Pancreas (tissue), 10 donors: ENCODE data around the gene AP5S1. TPM values are rescaled to one million over a fixed set of nuclear protein-coding genes. Genes with fewer than 3 reads are reported as not detected.

Experiments used
- ATAC-seq, 4 donors: fragments of 200-7000 bp; cut with Tn5 transposase; one replicate each; pipeline versions ENCODE4 v1.8.0 to v1.9.1; 2020; ENCODE audit warnings: mild to moderate bottlenecking in 4 of 4, moderate library complexity in 4 of 4
- DNase-seq, 6 donors: peaks; one replicate each; pipeline ENCODE4 v3.0.0-alpha.2; 2020
- FAIRE-seq: peaks from 2 replicates; lab custom pipeline; 2012; peaks lifted over from hg19 to GRCh38; lab: Jason Lieb, UNC
- H3K27ac ChIP-seq, 4 donors: fragments of 200-600 bp; sonication (generic); 1 replicate in 3 of 4; 2 replicates in 1 of 4; pipeline versions ENCODE4 v1.5.0 to v1.8.0; 2020
- H3K27me3 ChIP-seq, 4 donors: fragments of 200-600 bp; one replicate each; pipeline ENCODE4 v1.8.0; 2021
- H3K36me3 ChIP-seq, 3 donors: fragments of 200-600 bp; sonication (generic) in 1 of 3; one replicate each; pipeline versions ENCODE4 v1.5.0 to v1.8.0; 2020 to 2021
- H3K4me1 ChIP-seq, 3 donors: fragments of 200-600 bp; one replicate each; pipeline ENCODE4 v1.8.0; 2021
- H3K4me3 ChIP-seq, 4 donors: fragments of 200-600 bp; sonication (generic) in 2 of 4; one replicate each; pipeline versions ENCODE4 v1.5.0 to v1.8.0; 2020 to 2021
- H3K9me3 ChIP-seq, 4 donors: fragments of 200-600 bp; one replicate each; pipeline ENCODE4 v1.8.0; 2021
- CTCF ChIP-seq, 4 donors: fragments of 200-600 bp; sonication (generic) in 3 of 4; IDR thresholded peaks; one replicate each; pipeline versions ENCODE4 v1.5.0 to v1.8.0; 2021; ENCODE audit warnings: antibody characterized with exemption in 4 of 4
- WGBS, 2 donors: extraction: QIAGEN DNeasy Blood & Tissue Kit; methylation state at CpG; one replicate each; pipeline ENCODE4 v1.1.7; 2013; 5-methylcytosine and 5-hydroxymethylcytosine counted together
- intact Hi-C, 3 donors: fragments of 100-400 bp; cut with DNase I; formaldehyde crosslinking; loops; one replicate each; pipeline versions ENCODE4 v1.11.1 to v1.14.2; 2022
- polyA plus RNA-seq, 2 donors: library from polyadenylated mRNA; stranded (reverse); fragments of 200-250 nt; gene quantifications; one replicate each; pipeline ENCODE4 v1.2.3, GENCODE V29; 2013
- total RNA-seq, 6 donors: library from RNA; stranded (reverse); fragmentation: NEBNext Ultra II Directional in 4 of 6; extraction: Animal tissue kit (Norgen Biotek cat#: 25700) in 4 of 6; gene quantifications; one replicate each; pipeline versions ENCODE4 v1.2.1 to v1.2.4, GENCODE V29; 2021 to 2023
- donor health status: healthy with polysubstance abuse.
- donor health status: DM: no; HTN: no; CAD: no; lungs with moderate emphysema.
- donor health status: DM: no; HTN: no; CAD: no.
- donor health status: control.
- donor health status: control.
- donor health status: Bipolar disorder and iron deficiency.
- donor health status: DM: yes; HTN: yes; CAD: no.
- donor health status: DM: no; HTN: no; CAD: no.
- donor health status: DM: no; HTN: no; CAD: no.
- donor health status: DM: yes; HTN: yes; CAD: no.

The AP5S1 gene
- total and polyA plus RNA-seq, 8 donors = 4.7 to 7.9 (median 6.8) TPM

- Histone ChIP-seq H3K4me3 (peak overlapping the region; percentile 17 to 58 (median 46)), H3K9me3 (no peaks in the 10 kb centered on the region), H3K27me3 (no peaks in the 10 kb centered on the region), H3K36me3 (no peaks in the 10 kb centered on the region), H3K4me1 (peaks cover 0 to 22% (median 4%) of the 10 kb centered on the region in 3 donors), H3K27ac (no peak overlapping the region)
- 4 to 5% methylated on average over 57 to 70 of the region's 70 CpGs for WGBS, 2 donors
- FAIRE-seq (no peak), DNase-seq (peak; percentile 48 to 86 (median 70)), ATAC-seq (peak; percentile 56 to 76 (median 63))
- intact Hi-C loops = no loop called here
- TF ChIP-seq CTCF (IDR thresholded peaks at IDR 0.05) = no peak
These were observed 42.4 kb upstream of the AP5S1 start for GRCh38 chr20:3777716-3778629.

DNA sequence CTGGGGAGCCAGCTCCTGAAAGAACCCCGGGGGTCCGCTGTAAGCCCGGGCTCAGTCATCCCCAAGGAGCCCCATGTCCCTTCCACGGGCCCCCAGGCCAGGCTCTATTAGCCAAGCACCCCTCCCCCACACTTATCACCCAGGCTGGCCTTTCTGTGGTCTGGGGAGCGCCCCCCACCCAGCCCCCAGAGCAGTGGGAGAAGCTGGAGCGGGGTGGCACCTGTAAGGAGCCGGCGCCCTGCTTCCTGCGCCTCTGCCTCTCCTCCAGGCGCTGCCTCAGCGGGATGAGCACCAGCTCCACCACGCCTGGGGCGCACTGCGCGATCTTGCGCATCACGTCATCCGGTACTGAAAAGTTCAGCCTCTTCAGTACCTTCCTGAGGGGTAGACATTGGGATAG, 41.4 kb upstream of the AP5S1 start:
- peak in 1 of 6 donors; percentile 73 for DNase-seq
- intact Hi-C loops = no loop called here
- Histone ChIP-seq H3K36me3 (no peaks in the 10 kb centered on the region), H3K27me3 (no peaks in the 10 kb centered on the region), H3K27ac (no peak overlapping the region), H3K9me3 (no peaks in the 10 kb centered on the region), H3K4me1 (peaks cover under 1 to 25% (median 13%) of the 10 kb centered on the region in 3 donors), H3K4me3 (no peak overlapping the region)
- no peak for FAIRE-seq
- ATAC-seq = no peak
- no peak for TF ChIP-seq CTCF (IDR thresholded peaks at IDR 0.05)
- WGBS, 2 donors = 71 to 81% methylated on average over 18 of the region's 18 CpGs

DNA sequence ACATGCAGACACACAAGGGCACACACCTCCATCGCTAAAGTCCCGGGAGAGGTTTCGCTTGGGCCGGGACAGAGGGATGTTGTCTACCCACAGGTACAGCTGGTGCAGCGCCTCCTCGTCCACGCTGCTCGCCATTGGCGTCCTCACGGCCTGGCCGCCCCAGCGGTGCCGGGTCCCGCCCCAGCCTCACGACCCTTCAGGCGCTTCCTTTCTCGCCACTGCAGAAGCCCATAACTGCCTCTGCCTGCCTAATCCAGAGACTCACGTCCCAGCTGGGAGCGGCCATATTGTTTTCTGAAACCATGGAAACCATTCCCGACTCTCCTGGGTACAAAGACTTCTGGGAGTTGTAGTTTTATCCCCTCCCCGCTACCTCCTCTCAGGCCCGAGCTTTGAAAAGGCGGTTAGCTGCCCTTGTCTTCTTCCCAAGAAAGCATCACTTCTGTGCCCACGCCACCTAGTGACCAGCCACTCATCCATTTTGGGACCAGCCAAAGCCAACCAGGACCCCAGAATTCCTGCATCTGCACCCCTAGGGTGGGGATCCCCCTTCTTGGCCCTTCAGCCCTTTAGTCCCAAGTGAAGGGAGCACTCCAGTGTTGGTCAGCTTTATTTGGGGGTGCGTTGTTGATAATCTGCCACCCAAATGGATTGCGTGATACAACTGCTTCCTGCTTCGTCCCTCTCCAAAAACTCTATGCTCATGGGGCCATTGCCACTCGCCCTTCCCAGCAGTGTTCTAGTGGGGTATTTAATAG, 39.0 kb upstream of the AP5S1 start, which contains the start of gene SPEF1:
Gene SPEF1 (minus strand): TSS at position 296 of the 758 bp plus-strand sequence. CDS start 161 bp downstream, at position 135.
- ATAC-seq = peak; percentile 74 to 88 (median 84)
- no peak for TF ChIP-seq CTCF (IDR thresholded peaks at IDR 0.05)
- peak; percentile 89 for FAIRE-seq
- 11 to 12% methylated on average over 28 of the region's 28 CpGs for WGBS, 2 donors
- Histone ChIP-seq H3K4me1 (peaks cover 10 to 38% (median 31%) of the 10 kb centered on the region in 3 donors), H3K27ac (peak within 1 kb of the TSS; percentile 31 to 76 (median 46)), H3K27me3 (no peaks in the 10 kb centered on the region), H3K36me3 (no peaks in the 10 kb centered on the region), H3K9me3 (no peaks in the 10 kb centered on the region), H3K4me3 (peak within 1 kb of the TSS in 3 of 4 donors; percentile 18 to 46 (median 37))
- peak in 5 of 6 donors; percentile 73 to 86 (median 81) for DNase-seq
- intact Hi-C loops = no loop called here

GRCh38 chr20:3782597-3782996, 37.8 kb upstream of the AP5S1 start:
- no peaks in the 10 kb centered on the region for H3K9me3 ChIP-seq
- no peaks in the 10 kb centered on the region for H3K36me3 ChIP-seq
- FAIRE-seq (no peak), DNase-seq (peak in 2 of 6 donors; percentile 17 to 23), ATAC-seq (no peak)
- intact Hi-C loops = no loop called here
- H3K4me1 ChIP-seq = peaks cover 10 to 38% (median 36%) of the 10 kb centered on the region in 3 donors
- no peak for TF ChIP-seq CTCF (IDR thresholded peaks at IDR 0.05)
- 81 to 84% methylated on average over 6 of the region's 6 CpGs for WGBS, 2 donors
- no peak overlapping the region for H3K4me3 ChIP-seq
- H3K27me3 ChIP-seq = no peaks in the 10 kb centered on the region
- no peak overlapping the region for H3K27ac ChIP-seq
